Sigmoid colon (tissue), 7 donors: ENCODE measurements around the gene FUNDC2. TPM values are rescaled to one million over a fixed set of nuclear protein-coding genes. Genes with fewer than 3 reads are reported as not detected.

Experiments
- DNase-seq: peaks from one replicate; pipeline ENCODE4 v3.0.0-alpha.2; 2019
- H3K27ac ChIP-seq, 4 donors: fragments of 200-600 bp; sonication (generic); one replicate each; pipeline ENCODE4 v1.5.1; 2016 to 2019; ENCODE audit warnings: mild to moderate bottlenecking in 1 of 4
- H3K27me3 ChIP-seq, 3 donors: fragments of 200-600 bp; sonication (generic); one replicate each; pipeline ENCODE4 v1.5.1; 2019; ENCODE audit warnings: mild to moderate bottlenecking in 1 of 3
- H3K36me3 ChIP-seq, 4 donors: fragments of 200-600 bp; sonication (generic); one replicate each; pipeline ENCODE4 v1.5.1; 2016 to 2019
- H3K4me1 ChIP-seq, 4 donors: fragments of 200-600 bp; sonication (generic); one replicate each; pipeline ENCODE4 v1.5.1; 2017 to 2019
- H3K4me3 ChIP-seq, 4 donors: fragments of 200-600 bp; sonication (generic); one replicate each; pipeline ENCODE4 v1.5.1; 2017 to 2019; ENCODE audit warnings: mild to moderate bottlenecking in 2 of 4, moderate library complexity in 1 of 4
- H3K9me3 ChIP-seq, 4 donors: fragments of 200-600 bp in 3 of 4; sonication (generic) in 3 of 4; one replicate each; pipeline versions ENCODE4 v1.5.1 to v1.6.1; 2013 to 2019
- CTCF ChIP-seq, 4 experiments: fragments of 450-650 bp in 3 of 4; fragments of 200-600 bp in 1 of 4; IDR thresholded peaks; one replicate each; pipeline ENCODE4 v1.5.1; 2016 to 2019; ENCODE audit warnings: antibody characterized with exemption in 4 of 4, mild to moderate bottlenecking in 3 of 4, moderate library complexity in 2 of 4
- EP300 ChIP-seq, 4 donors: sonication (generic); formaldehyde crosslinking; IDR thresholded peaks; one replicate each; pipeline ENCODE4 v1.6.1; 2017; ENCODE audit warnings: antibody characterized with exemption in 4 of 4
- POLR2A ChIP-seq, 2 donors: fragments of 450-650 bp; IDR thresholded peaks; one replicate each; pipeline ENCODE4 v1.6.1; 2016; ENCODE audit warnings: antibody characterized with exemption in 2 of 2, mild to moderate bottlenecking in 2 of 2, moderate library complexity in 2 of 2
- POLR2AphosphoS5 ChIP-seq, 4 donors: sonication (generic); formaldehyde crosslinking; IDR thresholded peaks; one replicate each; pipeline ENCODE4 v1.6.1; 2017; ENCODE audit warnings: antibody characterized with exemption in 4 of 4
- intact Hi-C: fragments of 100-400 bp; cut with DNase I; formaldehyde crosslinking; loops from one replicate; pipeline ENCODE4 v1.15.1; 2023
- polyA plus RNA-seq, 3 donors: library from polyadenylated mRNA; stranded (reverse); fragments of 200-250 nt; gene quantifications; one replicate each; pipeline ENCODE4 v1.2.3, GENCODE V29; 2013
- total RNA-seq, 4 donors: library from RNA; depleted of rRNA; stranded (reverse); fragments of >200 nt; gene quantifications; one replicate each; pipeline ENCODE4 v1.1.0, GENCODE V29; 2016
- donor health status: healthy with polysubstance abuse.
- donor health status: Bipolar disorder and iron deficiency.
- donor health status: healthy.

The FUNDC2 gene
- total and polyA plus RNA-seq, 7 donors, result 74.0 to 109 (median 96.4) TPM

- Histone ChIP-seq H3K27me3 (no peaks in the 10 kb centered on the region), H3K9me3 (no peaks in the 10 kb centered on the region), H3K4me1 (no peaks in the 10 kb centered on the region), H3K4me3 (no peak overlapping the region), H3K27ac (no peak overlapping the region), H3K36me3 (no peaks in the 10 kb centered on the region)
- intact Hi-C loops, result no loop called here
- DNase-seq, result no peak
- TF ChIP-seq EP300 (IDR thresholded peaks at IDR 0.05) (no peak), POLR2A (IDR thresholded peaks at IDR 0.05) (no peak), CTCF (IDR thresholded peaks at IDR 0.05) (no peak), POLR2AphosphoS5 (IDR thresholded peaks at IDR 0.05) (no peak)
Observed at GRCh38 chrX:155108427-155108826, 81.8 kb downstream of the FUNDC2 start.

Other genes starting within 250 kb of the FUNDC2 start
- gene MPP1, start 221.4 kb upstream of the FUNDC2 start, total RNA-seq, result 10 to 100 TPM; 24.6 to 36.7 (median 28.2) TPM
- 10 to 100 TPM; 16.4 to 30.3 (median 22.2) TPM for gene MPP1, start 221.4 kb upstream of the FUNDC2 start, polyA plus RNA-seq
- gene SMIM9, start 192.2 kb upstream of the FUNDC2 start, total RNA-seq, result 1 to 10 TPM in 1 of 4 donors, not detected in 3; 2.3 TPM
- gene SMIM9, start 192.2 kb upstream of the FUNDC2 start, polyA plus RNA-seq, result not detected
- gene F8A1, start 140.5 kb upstream of the FUNDC2 start, total RNA-seq, result 1 to 10 TPM in 3 of 4 donors, not detected in 1; 3.6 to 4.1 (median 3.6) TPM
- gene F8A1, start 140.5 kb upstream of the FUNDC2 start, polyA plus RNA-seq, result 10 to 100 TPM; 16.2 to 22.2 (median 16.2) TPM
- gene F8, start 4.1 kb upstream of the FUNDC2 start, total RNA-seq, result 10 to 100 TPM; 10.0 to 20.2 (median 12.9) TPM
- 1 to 10 TPM; 2.4 to 3.7 (median 3.6) TPM for gene F8, start 4.1 kb upstream of the FUNDC2 start, polyA plus RNA-seq
- gene CMC4, start 44.3 kb downstream of the FUNDC2 start, total RNA-seq, result 10 to 100 TPM; 19.4 to 37.2 (median 30.2) TPM
- gene CMC4, start 44.3 kb downstream of the FUNDC2 start, polyA plus RNA-seq, result 10 to 100 TPM; 10.5 to 25.7 (median 13.8) TPM
- 1 to 10 TPM; 3.1 to 3.9 (median 3.7) TPM for gene MTCP1, start 44.3 kb downstream of the FUNDC2 start, total RNA-seq
- 10 to 100 TPM in 2 of 3 donors, 1 to 10 TPM in 1; 3.5 to 13.8 (median 12.5) TPM for gene MTCP1, start 44.3 kb downstream of the FUNDC2 start, polyA plus RNA-seq
- 10 to 100 TPM; 12.8 to 15.3 (median 14.2) TPM for gene BRCC3, start 44.7 kb downstream of the FUNDC2 start, total RNA-seq
- 10 to 100 TPM; 18.6 to 28.7 (median 23.6) TPM for gene BRCC3, start 44.7 kb downstream of the FUNDC2 start, polyA plus RNA-seq
- 10 to 100 TPM; 28.8 to 55.6 (median 49.2) TPM for gene VBP1, start 189.6 kb downstream of the FUNDC2 start, total RNA-seq
- 10 to 100 TPM; 35.0 to 60.1 (median 38.4) TPM for gene VBP1, start 189.6 kb downstream of the FUNDC2 start, polyA plus RNA-seq
- under 1 TPM; 0.28 to 0.71 (median 0.60) TPM for gene RAB39B, start 237.6 kb downstream of the FUNDC2 start, total RNA-seq
- gene RAB39B, start 237.6 kb downstream of the FUNDC2 start, polyA plus RNA-seq, result 1 to 10 TPM in 1 of 3 donors, not detected in 2; 2.0 TPM